B cell (primary cell): ENCODE results near the gene CLCN7. TPM values are rescaled to one million over a fixed set of nuclear protein-coding genes. Genes with fewer than 3 reads are reported as not detected.

ENCODE experiments used
- ATAC-seq: fragments of 200-7000 bp; cut with Tn5 transposase; one replicate; pipeline ENCODE4 v1.10.0; 2021; ENCODE audit warnings: low read depth, mild to moderate bottlenecking, moderate number of reproducible peaks, moderate library complexity
- CTCF ChIA-PET: fragments of 350-600 bp; sonication (Branson Sonifier 250); formaldehyde crosslinking; loops from one replicate; lab custom pipeline; 2021; ENCODE audit warnings: antibody characterized with exemption, inconsistent platforms; lab: Charles Lee
- POLR2A ChIA-PET: fragments of 350-600 bp; sonication (Branson Sonifier 250); formaldehyde crosslinking; loops from one replicate; lab custom pipeline; 2021; ENCODE audit warnings: antibody characterized with exemption; lab: Charles Lee
- DNase-seq: peaks from one replicate; pipeline ENCODE4 v3.0.0; 2013
- H2AFZ ChIP-seq: 2 replicates; pipeline ENCODE4 v1.6.1; 2012; ENCODE audit warnings: mild to moderate bottlenecking, low read depth, low read length; ENCODE audit not compliant: insufficient read depth, poor library complexity, severe bottlenecking
- H3K27ac ChIP-seq, 2 donors: 1 replicate in 1 of 2; 2 replicates in 1 of 2; pipeline ENCODE4 v1.5.1; 2012 to 2013; ENCODE audit warnings: low read length in 2 of 2, mild to moderate bottlenecking in 2 of 2, moderate library complexity in 1 of 2
- H3K27me3 ChIP-seq, 4 experiments: fragments of 200-600 bp in 1 of 4; sonication (generic) in 1 of 4; replicated peaks in 1 of 4; 1 replicate in 2 of 4; 2 replicates in 2 of 4; pipeline versions ENCODE4 v1.6.1 to v1.7.0; 2013 to 2016; ENCODE audit warnings: low read length in 3 of 4, mild to moderate bottlenecking in 2 of 4, mixed read lengths in 1 of 4, moderate library complexity in 1 of 4; ENCODE audit not compliant: insufficient read depth in 4 of 4, control insufficient read depth in 3 of 4; ENCODE audit errors: control extremely low read depth in 1 of 4
- H3K36me3 ChIP-seq, 2 experiments: replicated peaks in 1 of 2; 1 replicate in 1 of 2; 2 replicates in 1 of 2; pipeline versions ENCODE4 v1.6.1 to v1.7.1; 2013; ENCODE audit warnings: low read length in 1 of 2; ENCODE audit not compliant: insufficient read depth in 2 of 2, control insufficient read depth in 1 of 2; ENCODE audit errors: control extremely low read depth in 1 of 2, extremely low read depth in 1 of 2
- H3K4me1 ChIP-seq, 2 donors: fragments of 200-600 bp in 1 of 2; sonication (generic) in 1 of 2; 1 replicate in 1 of 2; 2 replicates in 1 of 2; pipeline versions ENCODE4 v1.5.1 to v1.6.1; 2013 to 2017; ENCODE audit warnings: low read length in 2 of 2; ENCODE audit not compliant: control insufficient read depth in 2 of 2, insufficient read depth in 2 of 2
- H3K4me2 ChIP-seq: replicated peaks from 2 replicates; pipeline ENCODE3; 2012; ENCODE audit warnings: mild to moderate bottlenecking, low read depth, low read length; ENCODE audit not compliant: poor library complexity, severe bottlenecking
- H3K4me3 ChIP-seq, 5 experiments: fragments of 200-600 bp in 1 of 5; sonication (generic) in 1 of 5; 1 replicate in 3 of 5; 2 replicates in 2 of 5; pipeline versions ENCODE4 v1.5.1 to v1.7.0; 2011 to 2016; ENCODE audit warnings: low read length in 4 of 5, mild to moderate bottlenecking in 4 of 5, low read depth in 2 of 5, control low read depth in 1 of 5, moderate library complexity in 1 of 5; ENCODE audit not compliant: insufficient read depth in 1 of 5; ENCODE audit errors: control extremely low read depth in 1 of 5, extremely low read depth in 1 of 5
- H3K79me2 ChIP-seq: fragments of 200-600 bp; sonication (generic); one replicate; pipeline ENCODE4 v1.6.0; 2016; ENCODE audit warnings: low read length; ENCODE audit not compliant: control insufficient read depth, insufficient read depth
- H3K9ac ChIP-seq: fragments of 200-600 bp; sonication (generic); 2 replicates; pipeline ENCODE4 v1.6.1; 2017; ENCODE audit warnings: mild to moderate bottlenecking, low read length, moderate library complexity
- H3K9me3 ChIP-seq, 3 donors: one replicate each; pipeline versions ENCODE4 v1.6.1 to v1.7.1; 2013; ENCODE audit warnings: low read length in 2 of 3; ENCODE audit not compliant: control insufficient read depth in 2 of 3, insufficient read depth in 1 of 3; ENCODE audit errors: control extremely low read depth in 1 of 3
- H4K20me1 ChIP-seq: 2 replicates; pipeline ENCODE4 v1.6.0; 2012; ENCODE audit warnings: mild to moderate bottlenecking, low read length; ENCODE audit not compliant: insufficient read depth, control insufficient read depth, poor library complexity, severe bottlenecking
- H3K27ac Mint-ChIP-seq: one replicate; pipeline ENCODE4 v1.8.0; 2021; ENCODE audit warnings: mixed read lengths
- H3K27me3 Mint-ChIP-seq: one replicate; pipeline ENCODE4 v1.8.0; 2021; ENCODE audit warnings: mixed read lengths
- H3K4me1 Mint-ChIP-seq: one replicate; pipeline ENCODE4 v1.8.0; 2021; ENCODE audit warnings: mixed read lengths
- H3K4me3 Mint-ChIP-seq: one replicate; pipeline ENCODE4 v1.8.0; 2021; ENCODE audit warnings: mixed read lengths
- H3K9me3 Mint-ChIP-seq: one replicate; pipeline ENCODE4 v1.8.0; 2022; ENCODE audit warnings: mixed read lengths; ENCODE audit not compliant: insufficient read depth
- EZH2 ChIP-seq: IDR thresholded peaks from 2 replicates; pipeline ENCODE4 v1.6.1; 2012; ENCODE audit warnings: borderline replicate concordance, low read depth, mild to moderate bottlenecking, moderate library complexity, low read length; ENCODE audit not compliant: insufficient read depth, poor library complexity, severe bottlenecking
- WGBS: methylation state at CpG from one replicate; pipeline ENCODE4 v1.1.5; 2013; ENCODE audit warnings: missing lambda C conversion rate; ENCODE audit not compliant: insufficient coverage; 5-methylcytosine and 5-hydroxymethylcytosine counted together
- intact Hi-C: fragments of 100-400 bp; cut with micrococcal nuclease; formaldehyde crosslinking; loops from one replicate; pipeline ENCODE4 v1.10.0; 2022
- polyA plus RNA-seq: library from polyadenylated mRNA; depleted of rRNA; stranded (reverse); fragments of >200 nt; gene quantifications from 2 replicates; pipeline ENCODE4 v1.2.3, GENCODE V29; 2012
- total RNA-seq, 2 donors: library from RNA; stranded (reverse); fragments of 120-200 nt in 1 of 2; gene quantifications; 1 replicate in 1 of 2; 2 replicates in 1 of 2; pipeline versions ENCODE4 v1.2.3 to v1.2.4, GENCODE V29; 2013 to 2022
- TF ChIP-seq, protein P1 (sequence below): fragments of 200-600 bp; IDR thresholded peaks from one replicate; pipeline ENCODE4 v1.8.0; 2022; ENCODE audit warnings: antibody characterized with exemption, mild to moderate bottlenecking

CLCN7 gene
- total and polyA plus RNA-seq, 2 donors (not counting 1 experiment from before 2014, with no cell fraction given): 215 to 274 TPM

DNA sequence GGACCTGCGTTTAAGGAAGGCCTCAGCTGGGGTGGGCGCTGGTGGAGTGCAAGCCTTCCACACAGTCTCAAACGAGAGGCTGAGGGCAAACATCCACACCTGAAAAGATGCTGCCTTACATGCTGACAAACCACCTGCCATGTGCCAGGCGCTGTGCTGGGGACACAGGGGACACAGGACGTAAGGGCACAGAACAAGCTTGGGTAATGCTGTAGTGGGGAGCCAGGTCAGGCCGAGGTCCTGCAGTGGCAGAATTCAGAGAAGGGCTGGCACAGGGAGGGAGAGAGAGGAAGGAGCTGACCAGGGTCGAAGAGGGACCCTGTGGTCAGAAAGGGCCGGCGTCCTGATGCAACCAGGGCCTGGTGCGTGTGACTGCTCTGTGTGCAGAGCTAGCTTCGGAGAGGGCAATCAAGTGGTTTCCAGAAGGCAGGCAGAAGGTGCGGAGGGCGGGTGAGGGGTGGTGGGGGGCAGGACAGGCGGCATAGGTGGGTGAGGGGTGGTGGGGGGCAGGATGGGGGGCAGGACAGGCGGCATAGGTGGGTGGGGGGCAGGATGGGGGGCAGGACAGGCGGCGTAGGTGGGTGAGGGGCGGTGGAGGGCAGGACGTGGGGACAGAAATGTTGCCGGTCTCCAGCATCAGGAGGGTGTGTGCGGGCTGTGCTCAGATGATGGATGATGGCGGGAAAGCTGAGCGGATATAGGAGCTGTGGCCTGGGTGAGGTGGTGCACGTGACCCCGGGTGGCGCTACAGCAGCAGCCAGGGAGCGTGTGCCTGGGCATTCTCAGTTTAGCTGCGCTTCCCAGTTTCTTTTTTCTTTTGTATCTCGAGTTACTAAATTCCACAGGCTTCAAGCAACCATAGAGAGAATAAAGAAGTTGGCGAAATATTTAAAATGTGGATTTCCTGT lies 37.1 kb upstream of the CLCN7 start:
- 69% methylated on average over 23 of the region's 30 CpGs for WGBS
- Mint-ChIP-seq H3K27me3 (no peaks in the 10 kb centered on the region), H3K4me3 (no peak overlapping the region), H3K27ac (no peak overlapping the region), H3K9me3 (no peaks in the 10 kb centered on the region), H3K4me1 (no peaks in the 10 kb centered on the region)
- no peak for TF ChIP-seq EZH2
- TF ChIP-seq, protein P1, sequence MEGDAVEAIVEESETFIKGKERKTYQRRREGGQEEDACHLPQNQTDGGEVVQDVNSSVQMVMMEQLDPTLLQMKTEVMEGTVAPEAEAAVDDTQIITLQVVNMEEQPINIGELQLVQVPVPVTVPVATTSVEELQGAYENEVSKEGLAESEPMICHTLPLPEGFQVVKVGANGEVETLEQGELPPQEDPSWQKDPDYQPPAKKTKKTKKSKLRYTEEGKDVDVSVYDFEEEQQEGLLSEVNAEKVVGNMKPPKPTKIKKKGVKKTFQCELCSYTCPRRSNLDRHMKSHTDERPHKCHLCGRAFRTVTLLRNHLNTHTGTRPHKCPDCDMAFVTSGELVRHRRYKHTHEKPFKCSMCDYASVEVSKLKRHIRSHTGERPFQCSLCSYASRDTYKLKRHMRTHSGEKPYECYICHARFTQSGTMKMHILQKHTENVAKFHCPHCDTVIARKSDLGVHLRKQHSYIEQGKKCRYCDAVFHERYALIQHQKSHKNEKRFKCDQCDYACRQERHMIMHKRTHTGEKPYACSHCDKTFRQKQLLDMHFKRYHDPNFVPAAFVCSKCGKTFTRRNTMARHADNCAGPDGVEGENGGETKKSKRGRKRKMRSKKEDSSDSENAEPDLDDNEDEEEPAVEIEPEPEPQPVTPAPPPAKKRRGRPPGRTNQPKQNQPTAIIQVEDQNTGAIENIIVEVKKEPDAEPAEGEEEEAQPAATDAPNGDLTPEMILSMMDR: no peak
- H3K79me2 ChIP-seq: no peaks in the 10 kb centered on the region
- peaks cover 0 to 19% (median 7%) of the 10 kb centered on the region in 3 donors for H3K9me3 ChIP-seq
- no peak overlapping the region for H3K4me2 ChIP-seq
- H3K9ac ChIP-seq: no peak overlapping the region
- ChIA-PET POLR2A (interaction anchor here (0.6 kb wide), 1 partner anchor 85 kb away, joined by 3 read pairs; no protein-coding TSS in a partner anchor), CTCF (interaction anchor here (0.6 kb wide), 1 partner anchor 131 kb away, joined by 3 read pairs; no protein-coding TSS in a partner anchor)
- H3K27ac ChIP-seq: no peak overlapping the region
- no peaks in the 10 kb centered on the region for H3K27me3 ChIP-seq
- intact Hi-C loops: no loop called here
- DNase-seq (no peak), ATAC-seq (no peak)
- H4K20me1 ChIP-seq: no peaks in the 10 kb centered on the region
- H2AFZ ChIP-seq: no peak overlapping the region
- no peak overlapping the region for H3K4me3 ChIP-seq
- H3K36me3 ChIP-seq: peaks cover 0 to 9% of the 10 kb centered on the region in 2 experiments
- no peaks in the 10 kb centered on the region for H3K4me1 ChIP-seq

DNA sequence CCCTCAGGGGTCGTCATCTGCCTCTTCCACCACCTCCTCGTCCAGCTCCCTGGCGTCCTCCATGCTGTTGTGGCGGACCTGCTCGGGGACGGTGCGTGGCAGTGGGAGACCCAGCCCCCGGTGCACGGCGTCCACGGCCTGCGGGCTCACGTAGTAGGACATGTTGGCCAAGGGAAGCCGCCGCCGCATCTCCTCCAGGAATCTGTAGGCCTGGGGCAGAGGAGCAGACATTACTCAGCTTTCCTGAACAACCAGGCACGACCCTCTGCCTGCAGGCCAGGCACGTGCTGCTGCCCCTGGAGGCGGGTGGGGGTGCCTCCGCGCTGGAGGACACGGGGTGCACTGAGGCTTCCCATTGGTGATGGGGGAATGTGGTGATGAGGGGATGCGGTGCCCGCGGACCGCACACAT lies 36.1 kb upstream of the CLCN7 start:
- H3K4me1 Mint-ChIP-seq: no peaks in the 10 kb centered on the region
- Histone ChIP-seq H3K27ac (no peak overlapping the region), H3K4me2 (no peak overlapping the region), H2AFZ (no peak overlapping the region), H4K20me1 (no peaks in the 10 kb centered on the region), H3K9me3 (peaks cover 0 to 19% (median 7%) of the 10 kb centered on the region in 3 donors), H3K36me3 (peaks cover 0 to 16% of the 10 kb centered on the region in 2 experiments), H3K4me1 (no peaks in the 10 kb centered on the region), H3K79me2 (no peaks in the 10 kb centered on the region), H3K4me3 (no peak overlapping the region), H3K27me3 (no peaks in the 10 kb centered on the region), H3K9ac (no peak overlapping the region)
- intact Hi-C loops: no loop called here
- no peak for TF ChIP-seq EZH2
- TF ChIP-seq, protein P1: no peak
- 95% methylated on average over 26 of the region's 26 CpGs for WGBS
- ChIA-PET CTCF (no interaction called here), POLR2A (no interaction called here)
- ATAC-seq (no peak), DNase-seq (no peak)
- H3K9me3 Mint-ChIP-seq: no peaks in the 10 kb centered on the region
- H3K27ac Mint-ChIP-seq: no peak overlapping the region
- H3K4me3 Mint-ChIP-seq: no peak overlapping the region
- H3K27me3 Mint-ChIP-seq: no peaks in the 10 kb centered on the region
